ENCODE measurements around the gene NOS1AP.
"Not testable (repeated sequence)": the region's sequence is repeated elsewhere in the genome, so short reads cannot be mapped to it uniquely, and the experiment has no call there.

The NOS1AP gene

DNA sequence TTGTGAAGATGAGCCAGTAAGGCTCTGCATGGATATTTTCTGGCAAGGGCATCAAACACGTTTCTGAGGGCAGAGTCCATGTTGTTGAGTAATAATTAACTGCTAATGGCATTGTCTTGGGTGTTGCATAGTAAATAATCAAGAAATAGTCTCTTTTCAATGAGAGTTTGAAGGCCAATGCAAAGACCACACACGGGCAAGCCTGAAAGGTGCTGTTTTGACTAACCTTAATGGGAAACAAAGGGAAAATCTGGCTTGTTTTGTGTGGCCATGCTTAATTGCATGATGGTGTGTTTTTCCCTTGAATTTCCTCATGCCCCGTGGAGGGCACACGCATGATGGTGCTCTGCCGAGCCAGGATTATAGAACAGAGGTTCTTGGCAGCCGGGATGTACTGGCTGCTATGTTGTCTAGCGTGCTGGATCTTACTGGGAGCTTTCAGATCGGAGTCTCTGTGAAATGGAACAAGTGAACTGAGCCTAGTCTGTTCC lies 127.6 kb downstream of the NOS1AP start:
- DNase-seq = no peak

DNA sequence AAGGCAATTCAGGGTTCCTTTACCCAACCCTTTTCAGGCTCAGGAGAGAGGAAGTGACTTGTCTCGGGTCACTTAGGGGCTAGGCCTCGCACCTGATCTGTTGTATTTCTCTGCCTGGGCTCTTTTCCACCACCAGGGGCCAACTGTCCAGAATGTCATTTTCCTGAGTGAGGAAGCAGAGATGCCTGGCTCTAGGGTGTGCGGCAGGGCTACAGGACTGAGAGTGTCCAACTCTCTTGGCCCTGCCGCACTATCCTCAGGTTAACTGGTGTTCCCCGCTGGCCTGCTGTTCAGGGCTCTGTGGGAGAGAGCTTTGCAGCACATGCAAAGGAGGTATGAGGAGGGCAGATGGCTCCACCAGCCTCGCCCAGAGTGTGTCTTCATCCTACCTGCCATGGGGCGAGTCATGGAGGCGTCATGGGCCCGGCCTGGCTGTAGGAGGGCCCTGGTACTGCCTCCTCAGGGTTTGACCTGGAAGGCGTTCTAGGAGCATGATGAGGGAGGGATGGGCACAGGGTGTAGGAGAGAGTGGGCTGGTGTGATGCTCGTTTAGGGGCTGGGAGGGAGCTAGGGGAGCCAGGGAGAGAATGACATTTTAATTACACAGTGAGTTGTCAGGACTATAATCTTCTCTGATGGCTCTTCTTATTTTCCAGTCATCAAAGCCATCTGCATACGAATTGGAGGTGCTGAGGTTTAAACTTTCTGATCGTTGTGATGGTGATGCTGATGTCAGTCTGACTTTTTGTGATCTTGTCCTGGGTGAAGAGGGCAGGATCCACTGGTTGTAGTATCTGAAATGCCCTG lies 128.3 kb downstream of the NOS1AP start:
- DNase-seq = no peak

DNA sequence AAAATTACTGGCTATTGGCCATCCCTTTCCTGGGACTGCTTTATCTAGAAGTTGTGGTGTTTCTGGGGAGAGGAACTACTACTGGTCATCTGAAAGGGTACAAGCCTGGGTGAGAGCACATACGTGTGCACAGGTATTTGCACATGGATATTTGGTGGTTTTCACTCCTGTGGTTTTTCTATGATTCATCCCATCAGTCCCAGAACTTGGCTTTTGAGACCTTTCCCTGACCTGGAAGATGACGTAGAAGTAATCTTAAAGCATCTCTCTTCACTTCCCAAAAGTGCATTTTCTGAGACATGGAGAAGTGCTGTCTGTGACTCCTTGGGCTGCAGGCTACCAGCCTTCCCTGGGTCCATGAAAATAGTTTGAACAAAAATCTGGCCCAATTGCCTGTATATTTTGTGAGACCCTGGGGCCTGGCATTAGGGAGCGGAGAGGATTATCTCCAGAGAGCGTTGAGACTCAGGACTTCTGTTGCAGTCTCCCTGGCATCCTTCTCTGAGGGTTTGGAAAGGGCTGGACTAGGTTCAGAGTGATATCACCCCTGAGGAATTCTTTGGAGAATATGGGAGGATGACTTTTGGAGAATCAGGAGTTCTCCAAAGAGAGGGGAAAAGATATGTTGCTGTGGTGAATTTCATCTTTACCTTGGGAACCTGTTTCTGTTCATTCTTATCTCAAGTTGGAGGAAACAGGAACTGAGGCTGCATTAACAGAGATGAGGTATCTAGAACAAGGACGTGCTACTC lies 130.8 kb downstream of the NOS1AP start:
- no peak for DNase-seq

DNA sequence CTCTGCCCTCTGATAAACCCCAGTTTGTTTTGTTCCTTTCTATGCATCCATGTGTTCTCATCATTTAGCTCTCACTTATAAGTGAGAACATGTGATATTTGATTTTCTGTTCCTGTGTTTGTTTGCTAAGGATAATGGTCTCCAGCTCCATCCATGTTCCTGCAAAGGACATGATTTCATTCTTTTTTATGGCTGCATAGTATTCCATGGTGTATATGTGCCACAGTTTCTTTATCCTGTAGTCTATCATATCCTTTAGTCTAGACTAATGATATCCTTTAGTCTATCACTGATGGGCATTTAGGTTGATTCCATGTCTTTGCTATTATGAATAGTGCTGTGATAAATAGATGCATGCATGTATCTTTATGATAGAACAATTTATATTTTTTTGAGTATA lies 131.6 kb downstream of the NOS1AP start:
- DNase-seq = not testable (repeated sequence)

DNA sequence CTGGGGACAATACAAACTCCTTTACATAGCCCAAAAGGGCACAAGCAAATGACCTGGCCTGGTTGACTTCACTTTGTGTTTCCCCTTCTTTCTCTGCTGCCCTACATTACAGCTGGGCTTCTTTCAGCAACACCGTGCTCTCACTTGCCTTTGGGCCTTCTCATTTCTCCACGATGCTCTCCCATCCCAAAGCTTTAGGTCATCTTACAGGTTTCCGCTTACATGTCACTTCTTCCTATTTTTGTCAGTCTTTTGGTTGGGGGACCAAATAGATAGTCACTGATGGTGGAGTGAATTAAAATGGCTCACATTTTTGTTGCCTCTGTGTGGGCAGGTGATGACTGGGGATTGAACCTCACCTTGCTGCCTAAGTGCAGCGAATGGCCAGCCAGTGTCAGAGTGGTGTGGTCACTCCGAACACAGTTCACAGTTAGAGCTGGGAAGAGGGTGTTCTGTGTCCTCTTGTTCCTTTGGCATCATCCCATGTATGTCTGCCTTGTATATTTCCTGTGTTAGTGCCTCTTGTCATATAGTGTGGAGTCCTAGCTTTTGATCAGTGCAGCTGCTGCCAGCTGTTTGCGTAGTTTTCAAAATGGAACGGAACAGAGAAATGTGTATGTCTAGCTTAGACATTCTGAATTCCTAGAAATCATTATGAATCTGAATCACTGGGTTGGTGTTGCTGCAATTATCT lies 134.8 kb downstream of the NOS1AP start:
- DNase-seq = no peak

DNA sequence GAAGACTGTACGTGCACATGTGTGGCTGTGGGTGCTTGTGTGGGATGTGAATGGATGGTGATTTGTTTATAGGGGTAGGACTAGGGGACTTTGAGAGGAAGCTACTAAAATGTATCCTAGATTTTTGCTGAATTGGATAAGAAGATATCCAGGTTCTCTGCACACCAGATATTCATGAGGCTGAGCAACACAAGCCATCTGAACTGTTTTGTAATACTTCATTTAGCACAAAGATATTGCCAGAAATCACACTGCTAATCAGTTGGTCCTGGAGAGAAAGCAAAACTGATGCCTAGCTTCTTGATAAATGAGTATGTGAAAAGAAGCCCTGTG lies 135.3 kb downstream of the NOS1AP start:
- no peak for DNase-seq

DNA sequence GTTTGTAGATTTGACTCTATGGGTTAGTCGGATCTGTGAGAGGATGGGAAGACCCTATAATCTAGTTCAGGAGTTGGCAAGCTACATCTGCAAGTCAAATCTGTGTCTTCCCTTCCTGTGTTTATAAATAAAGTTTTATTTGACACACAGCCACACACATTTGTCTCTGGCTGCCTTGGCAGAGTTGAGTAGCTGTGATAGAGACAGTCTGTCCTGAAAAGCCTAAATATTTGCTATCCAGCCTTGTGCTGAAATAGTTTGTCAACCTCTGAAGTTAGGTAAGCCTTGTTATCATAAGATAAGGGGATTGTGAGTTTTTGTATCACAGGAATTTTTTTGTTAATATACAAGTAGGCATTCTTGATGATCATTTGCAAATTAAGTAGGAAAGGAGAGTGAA lies 136.8 kb downstream of the NOS1AP start:
- DNase-seq = no peak

DNA sequence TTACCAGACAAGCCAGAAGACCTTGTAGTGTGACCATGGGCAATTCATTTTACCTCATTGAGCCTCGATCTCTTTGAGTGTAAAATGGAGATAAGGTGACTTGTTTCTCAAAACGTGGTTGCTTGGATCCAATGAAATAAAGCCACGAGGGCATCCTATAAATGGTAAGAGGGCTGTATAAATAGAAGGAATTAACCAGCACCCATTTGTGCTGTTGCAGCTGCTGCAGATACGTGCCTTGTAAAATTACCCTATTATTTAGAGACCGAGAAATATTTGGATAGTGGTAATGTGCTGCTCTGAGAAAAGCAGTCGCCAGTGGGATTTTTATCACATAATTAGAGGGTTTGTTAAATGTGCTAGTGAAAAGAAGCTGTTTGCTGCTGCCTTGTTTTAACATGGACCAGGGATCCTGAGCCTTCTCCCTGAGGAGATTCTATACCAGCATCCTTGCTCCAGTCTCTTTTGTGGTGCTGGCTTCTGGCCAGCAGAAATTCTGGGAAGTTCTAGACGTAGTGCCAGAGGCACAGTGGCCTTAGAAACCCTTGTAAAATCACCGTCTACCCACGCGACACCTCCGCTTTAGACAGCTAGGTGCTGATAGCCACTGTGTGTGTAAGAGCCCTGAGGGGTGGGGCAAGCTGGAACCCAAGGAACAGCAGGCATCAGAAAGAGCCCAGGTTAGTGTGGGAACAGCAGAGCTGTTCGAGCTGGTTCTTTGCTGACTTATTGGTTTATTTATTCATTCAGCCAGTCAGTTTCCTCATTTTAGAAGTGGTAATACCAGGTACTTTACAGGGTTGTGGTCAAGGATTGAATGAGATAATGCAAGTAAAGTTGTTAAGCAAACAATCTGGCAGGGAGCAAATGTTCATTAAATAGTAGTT lies 137.5 kb downstream of the NOS1AP start:
- DNase-seq = no peak

DNA sequence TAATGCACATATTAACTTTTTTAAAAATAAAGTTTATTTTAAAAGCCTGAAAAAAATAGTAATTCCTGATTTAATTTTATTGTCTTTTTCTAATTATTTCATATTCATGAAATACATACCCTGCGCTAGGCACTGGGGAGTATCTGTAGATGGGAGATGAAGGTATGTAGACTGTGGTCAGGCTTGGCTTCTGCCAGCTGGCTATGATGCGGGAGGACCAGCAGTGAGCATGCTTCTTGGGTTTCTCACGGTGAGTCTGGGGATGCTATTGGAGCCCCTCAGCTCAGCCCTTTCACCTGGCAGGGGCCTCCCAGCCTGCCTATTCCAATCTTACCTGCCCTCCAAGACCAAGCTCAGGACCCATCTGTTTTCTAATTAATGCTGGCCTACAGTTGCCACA lies 138.4 kb downstream of the NOS1AP start:
- no peak for DNase-seq

DNA sequence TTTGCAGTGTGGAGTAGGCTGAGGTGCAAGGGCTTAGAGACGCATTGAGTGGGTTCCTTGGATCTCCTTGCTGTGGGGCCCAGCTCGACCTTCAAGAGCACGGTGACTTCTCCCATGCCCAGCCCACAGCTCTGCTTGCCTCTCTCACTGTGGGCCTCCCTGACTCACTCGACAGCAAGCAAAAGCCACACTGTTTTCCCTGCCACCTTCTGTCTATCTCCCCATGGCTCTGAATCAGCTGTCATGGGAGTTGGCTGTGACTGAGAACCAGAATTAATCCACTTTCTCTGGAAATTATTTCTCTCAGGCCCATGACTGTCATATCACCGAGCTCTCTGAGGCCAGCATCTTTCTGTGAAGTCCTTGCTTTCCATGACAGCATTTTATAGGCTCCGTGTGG lies 140.7 kb downstream of the NOS1AP start:
- DNase-seq = no peak

DNA sequence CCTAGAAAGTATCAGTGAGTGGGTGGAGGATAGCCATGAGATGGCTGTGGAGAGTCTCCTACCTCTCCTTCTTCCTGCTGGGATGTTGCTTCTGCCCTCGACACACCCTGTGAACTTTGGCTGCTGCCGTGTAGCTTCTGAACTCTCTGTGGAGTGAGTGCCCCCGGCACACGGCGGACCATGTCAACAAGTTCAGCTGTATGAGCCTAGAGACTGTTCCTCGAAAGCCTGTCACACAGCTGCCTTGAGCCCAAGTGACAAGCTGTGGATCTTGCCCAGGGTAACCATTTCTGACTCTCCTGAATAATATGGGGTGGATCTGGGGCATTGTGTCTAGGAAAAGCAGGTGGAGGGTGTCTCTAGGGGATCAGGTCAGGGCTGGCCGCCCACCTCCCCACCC lies 143.2 kb downstream of the NOS1AP start:
- DNase-seq = no peak

DNA sequence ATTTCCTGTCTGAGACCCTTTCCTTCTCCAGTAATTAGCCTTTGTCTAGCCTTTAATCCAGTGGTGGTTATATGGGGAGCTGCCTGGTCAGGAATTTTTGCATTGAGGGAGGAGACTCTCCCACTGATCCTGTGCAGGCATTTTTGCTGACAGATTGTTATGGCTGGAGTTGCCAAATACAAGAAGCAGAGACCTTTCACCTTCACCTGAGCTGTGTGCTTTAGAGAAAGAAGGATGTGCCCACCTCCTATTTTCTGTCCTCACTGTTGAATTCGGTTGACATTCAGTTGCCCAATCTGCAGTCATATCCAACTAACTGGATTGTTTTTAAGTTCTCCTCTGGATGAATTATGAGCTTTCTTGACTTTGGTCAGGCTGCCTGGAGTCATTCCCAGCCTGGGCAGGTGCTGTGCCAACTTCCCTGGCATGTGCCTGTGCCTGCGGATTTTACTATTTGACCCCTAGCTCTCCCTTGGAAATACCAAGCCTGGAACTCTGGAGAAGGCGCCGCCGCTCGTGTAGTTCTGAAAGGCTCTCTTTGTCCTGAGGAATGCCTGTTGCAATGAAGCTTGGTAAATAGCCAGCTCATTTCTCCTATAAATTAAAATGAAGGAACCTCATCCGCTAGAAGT lies 143.9 kb downstream of the NOS1AP start:
- peak; percentile 59 for DNase-seq

DNA sequence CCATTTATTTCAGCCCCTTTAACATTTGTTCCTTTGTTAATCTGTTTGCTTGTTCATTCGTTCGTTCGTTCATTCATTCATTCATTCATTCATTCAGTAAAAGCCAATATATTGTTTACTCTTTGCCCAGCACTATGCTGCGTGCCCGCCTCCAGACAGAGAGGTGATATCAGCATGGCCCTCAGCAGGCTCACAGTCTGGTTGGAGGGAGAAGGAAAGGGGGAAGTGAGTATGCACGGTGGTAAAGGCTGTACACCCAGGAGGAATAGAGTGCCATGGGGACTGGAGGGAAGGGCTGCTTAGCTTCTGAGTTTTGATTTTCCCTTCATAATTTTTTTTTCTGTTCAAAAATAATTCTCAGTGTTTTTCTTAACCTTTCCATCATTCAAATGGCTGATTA lies 144.7 kb downstream of the NOS1AP start:
- no peak for DNase-seq

DNA sequence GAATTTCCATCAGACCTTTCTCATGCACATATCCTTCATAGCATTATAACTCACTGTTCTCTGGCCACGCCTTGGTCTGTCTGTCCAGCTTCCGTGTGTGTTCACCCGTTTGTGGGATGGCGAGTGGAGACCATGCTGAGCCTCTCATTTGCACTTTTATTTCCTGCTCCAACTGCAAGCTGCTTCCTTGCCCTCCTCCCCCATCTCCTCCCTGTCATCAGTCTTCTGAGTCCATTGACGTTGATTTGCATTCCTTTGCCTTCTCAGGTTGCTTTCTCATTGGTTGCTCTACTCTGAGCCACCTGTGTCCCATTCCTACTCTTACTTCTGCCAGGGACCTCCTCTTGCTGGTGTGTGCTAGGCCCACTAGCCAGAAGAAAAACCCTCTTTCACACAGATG lies 146.4 kb downstream of the NOS1AP start:
- no peak for DNase-seq

DNA sequence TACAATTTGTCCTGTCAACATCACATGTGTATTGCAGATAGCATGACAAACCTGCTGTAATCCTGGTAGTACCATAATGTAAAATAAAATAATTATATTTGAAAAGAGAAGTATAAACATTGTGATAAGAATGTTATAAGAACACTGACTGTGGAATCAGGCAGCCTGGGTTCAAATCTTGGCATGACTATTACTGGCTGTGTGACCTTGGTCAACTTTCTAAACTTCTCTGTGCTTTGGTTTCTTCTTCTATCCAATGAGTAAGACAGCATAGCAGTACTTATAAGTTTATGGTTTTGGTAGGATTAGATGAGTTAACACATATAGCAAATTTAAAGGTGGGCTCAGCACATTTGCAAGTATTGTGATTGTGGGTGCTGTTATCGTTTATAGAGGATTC lies 147.1 kb downstream of the NOS1AP start:
- no peak for DNase-seq

DNA sequence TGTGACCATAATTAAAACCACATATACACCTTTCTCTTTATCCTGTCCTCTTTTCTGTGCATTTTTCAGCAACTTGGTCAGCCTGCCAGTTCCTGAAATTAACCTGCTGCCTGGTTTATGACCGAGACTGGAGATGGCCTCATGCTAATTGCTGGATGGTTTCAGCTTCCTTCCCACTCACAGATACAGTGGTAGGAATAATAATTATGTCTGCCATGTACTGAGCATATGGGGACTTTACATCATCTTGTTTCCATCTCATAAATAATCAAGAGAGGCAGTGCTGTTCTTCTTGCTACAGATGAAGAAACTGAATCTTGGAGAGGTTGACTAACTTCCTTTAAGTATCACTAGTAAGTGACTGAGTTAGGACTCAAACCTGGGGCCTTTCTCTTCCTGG lies 148.2 kb downstream of the NOS1AP start:
- no peak for DNase-seq

DNA sequence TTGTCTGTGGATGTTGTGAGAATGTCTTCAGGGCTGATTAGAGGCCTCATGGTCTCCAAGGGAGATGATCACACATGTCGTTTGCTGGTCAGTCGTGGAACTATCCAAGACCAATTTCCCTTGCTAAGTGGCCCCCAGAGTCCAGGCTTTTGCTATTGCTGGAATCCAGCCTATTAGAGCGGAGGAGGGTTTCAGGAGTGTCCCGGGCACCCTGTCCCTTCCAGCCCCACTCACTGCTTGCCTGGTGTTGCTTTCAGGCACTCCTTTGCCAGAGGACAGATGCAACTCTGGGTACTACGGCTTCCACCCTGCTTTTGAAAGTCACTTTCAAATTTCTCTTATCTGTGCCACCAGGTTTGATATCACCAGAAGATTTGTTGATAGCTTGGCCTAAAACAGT lies 149.1 kb downstream of the NOS1AP start:
- no peak for DNase-seq

DNA sequence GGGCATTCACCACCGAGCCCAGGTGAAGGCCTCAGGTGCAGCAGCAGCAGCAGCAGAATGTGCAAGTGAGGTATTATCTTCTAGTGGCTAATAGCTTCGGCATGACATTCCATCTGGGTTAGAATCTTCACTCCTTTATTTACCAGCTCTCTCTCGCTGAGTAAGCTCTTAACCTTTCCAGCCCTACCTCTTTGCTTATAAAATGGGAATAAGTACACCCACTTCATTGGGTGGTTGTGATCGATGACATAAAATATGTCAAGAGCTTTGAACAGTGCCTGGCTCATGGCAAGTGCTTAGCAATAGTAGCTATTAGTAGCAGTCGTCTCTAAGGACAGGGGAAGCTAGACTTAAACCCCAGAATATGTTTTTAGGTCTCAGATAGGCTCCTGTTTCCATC lies 149.5 kb downstream of the NOS1AP start:
- DNase-seq = no peak

DNA sequence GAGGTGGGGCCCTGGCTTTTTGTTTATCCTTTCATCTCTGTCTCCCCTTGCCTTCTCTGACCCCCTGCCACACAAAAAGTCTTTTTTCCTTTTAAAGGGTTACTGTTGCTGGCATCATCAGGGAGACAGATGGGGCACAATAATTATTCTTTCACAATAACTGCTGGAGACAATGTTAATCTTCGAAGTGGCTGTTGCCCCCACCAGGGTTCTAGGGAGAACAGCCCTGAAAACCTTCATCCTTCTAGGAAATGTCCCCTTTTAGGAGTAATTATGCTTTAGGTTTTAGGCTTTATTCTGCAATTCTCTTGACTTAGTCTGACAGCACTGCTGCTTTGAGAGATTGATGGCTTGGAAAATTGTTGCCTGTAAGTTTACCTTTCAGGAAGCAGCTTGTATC lies 150.0 kb downstream of the NOS1AP start:
- no peak for DNase-seq

DNA sequence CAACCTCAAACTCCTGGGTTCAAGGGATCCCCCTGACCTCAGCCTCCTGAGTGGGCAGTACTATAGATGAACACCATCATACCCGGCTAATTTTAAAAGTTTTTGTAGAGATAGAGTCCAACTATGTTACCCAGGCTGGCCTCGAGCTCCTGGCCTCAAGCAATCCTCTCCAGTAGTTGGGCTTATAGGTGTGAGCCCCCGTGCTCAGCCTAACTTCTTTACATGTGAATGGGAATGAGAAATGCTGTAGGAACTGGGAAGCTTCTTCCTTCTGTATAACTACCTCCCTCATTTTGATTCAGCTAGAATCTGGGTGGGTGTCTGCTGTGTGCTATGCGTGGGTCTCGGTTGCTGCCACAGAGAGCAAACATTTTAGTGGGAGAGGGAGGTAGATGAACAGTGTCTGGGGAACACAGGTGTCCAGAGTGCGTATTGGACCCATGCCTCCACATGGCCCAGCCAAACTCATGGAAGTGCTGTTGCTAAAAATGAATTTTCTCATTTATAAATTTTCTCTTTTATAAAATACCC lies 150.6 kb downstream of the NOS1AP start:
- DNase-seq = no peak

DNA sequence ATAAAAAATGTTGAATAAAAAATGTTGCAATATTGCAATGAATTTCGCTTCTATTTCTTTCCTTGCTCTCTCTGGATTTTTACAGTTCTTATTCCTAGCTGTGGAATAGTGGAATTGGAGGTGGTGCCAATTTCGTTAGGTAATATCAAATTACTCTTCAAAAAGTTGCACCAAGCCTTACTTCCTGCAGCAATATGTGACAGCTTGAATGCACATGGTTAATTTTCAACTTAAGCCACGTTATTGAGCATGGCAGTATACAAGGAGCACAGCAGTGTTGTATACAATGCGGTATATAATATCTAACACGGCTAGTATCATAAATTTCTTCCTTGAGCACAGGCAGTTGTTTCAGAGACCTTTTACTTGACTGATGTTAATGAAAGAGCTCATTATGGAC lies 152.5 kb downstream of the NOS1AP start:
- DNase-seq = no peak

DNA sequence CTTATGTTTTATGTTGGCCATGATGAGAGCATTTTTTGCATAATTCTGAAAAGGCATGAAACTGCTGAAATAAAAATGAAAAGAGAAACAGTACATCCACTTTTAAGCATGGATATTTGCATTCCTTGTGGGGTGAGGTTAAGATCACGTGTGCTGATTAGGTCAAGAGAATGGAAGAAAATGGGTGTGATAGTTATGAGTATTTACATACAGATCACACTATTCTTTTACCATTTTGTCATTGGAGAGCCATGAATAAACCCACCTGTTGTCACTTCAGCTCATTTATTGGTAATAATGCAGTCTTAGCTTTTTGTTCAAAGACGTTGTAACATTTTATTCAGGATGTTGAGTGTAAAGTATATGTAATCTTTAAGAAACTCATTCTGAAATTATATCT lies 153.2 kb downstream of the NOS1AP start:
- DNase-seq = no peak

Data from left hindlimb (tissue), 1 donor.